Testis (tissue), 3 donors: ENCODE data around the gene MLXIPL. TPM values are rescaled to one million over a fixed set of nuclear protein-coding genes. Genes with fewer than 3 reads are reported as not detected.
"Not testable (repeated sequence)": the region's sequence is repeated elsewhere in the genome, so short reads cannot be mapped to it uniquely, and the experiment has no call there.

Experiments used
- DNase-seq: peaks from one replicate; pipeline ENCODE4 v3.0.0-alpha.2; 2019
- H3K27ac ChIP-seq, 2 donors: fragments of 200-600 bp; sonication (generic); one replicate each; pipeline ENCODE4 v1.5.1; 2019
- H3K27me3 ChIP-seq: fragments of 200-600 bp; sonication (generic); one replicate; pipeline ENCODE4 v1.5.1; 2019
- H3K36me3 ChIP-seq: fragments of 200-600 bp; sonication (generic); one replicate; pipeline ENCODE4 v1.5.1; 2017; ENCODE audit warnings: low read depth; ENCODE audit errors: missing control alignments
- H3K4me1 ChIP-seq: fragments of 200-600 bp; sonication (generic); one replicate; pipeline ENCODE4 v1.5.1; 2019
- H3K4me3 ChIP-seq, 2 donors: fragments of 200-600 bp; sonication (generic); one replicate each; pipeline ENCODE4 v1.5.1; 2017 to 2019
- H3K9me3 ChIP-seq: fragments of 200-600 bp; sonication (generic); one replicate; pipeline ENCODE4 v1.5.1; 2017
- POLR2A ChIP-seq: fragments of 450-650 bp; IDR thresholded peaks from one replicate; pipeline ENCODE4 v1.6.1; 2017; ENCODE audit warnings: antibody characterized with exemption, mild to moderate bottlenecking, moderate library complexity
- WGBS, 2 donors: methylation state at CpG; one replicate each; pipeline ENCODE4 v1.1.5; 2018; 5-methylcytosine and 5-hydroxymethylcytosine counted together
- intact Hi-C: fragments of 100-400 bp; cut with DNase I; formaldehyde crosslinking; loops from one replicate; pipeline ENCODE4 v1.15.1; 2023; ENCODE audit warnings: low total_unique reads
- polyA plus RNA-seq: library from polyadenylated mRNA; stranded (reverse); fragments of 350-450 nt; fragmentation: Illumina TruSeq; extraction: RNeasy Lipid Tissue Mini Kit (QIAGEN cat#74804); gene quantifications from one replicate; pipeline ENCODE4 v1.2.3, GENCODE V29; 2014; ENCODE audit warnings: low read depth, low replicate concordance; ENCODE audit not compliant: insufficient read depth
- total RNA-seq, 2 donors: library from RNA; depleted of rRNA; stranded (reverse); fragments of >200 nt; gene quantifications; one replicate each; pipeline ENCODE4 v1.2.3, GENCODE V29; 2016
- TF ChIP-seq, protein P1 (sequence below), 3 experiments: fragments of 450-650 bp in 2 of 3; fragments of 200-600 bp in 1 of 3; sonication (generic) in 1 of 3; IDR thresholded peaks; one replicate each; pipeline ENCODE4 v1.5.1; 2016 to 2019; ENCODE audit warnings: antibody characterized with exemption in 3 of 3, mild to moderate bottlenecking in 2 of 3, moderate library complexity in 1 of 3

MLXIPL gene
- total and polyA plus RNA-seq, 3 donors from 2014 or later, result 34.2 to 215 (median 160) TPM

DNA sequence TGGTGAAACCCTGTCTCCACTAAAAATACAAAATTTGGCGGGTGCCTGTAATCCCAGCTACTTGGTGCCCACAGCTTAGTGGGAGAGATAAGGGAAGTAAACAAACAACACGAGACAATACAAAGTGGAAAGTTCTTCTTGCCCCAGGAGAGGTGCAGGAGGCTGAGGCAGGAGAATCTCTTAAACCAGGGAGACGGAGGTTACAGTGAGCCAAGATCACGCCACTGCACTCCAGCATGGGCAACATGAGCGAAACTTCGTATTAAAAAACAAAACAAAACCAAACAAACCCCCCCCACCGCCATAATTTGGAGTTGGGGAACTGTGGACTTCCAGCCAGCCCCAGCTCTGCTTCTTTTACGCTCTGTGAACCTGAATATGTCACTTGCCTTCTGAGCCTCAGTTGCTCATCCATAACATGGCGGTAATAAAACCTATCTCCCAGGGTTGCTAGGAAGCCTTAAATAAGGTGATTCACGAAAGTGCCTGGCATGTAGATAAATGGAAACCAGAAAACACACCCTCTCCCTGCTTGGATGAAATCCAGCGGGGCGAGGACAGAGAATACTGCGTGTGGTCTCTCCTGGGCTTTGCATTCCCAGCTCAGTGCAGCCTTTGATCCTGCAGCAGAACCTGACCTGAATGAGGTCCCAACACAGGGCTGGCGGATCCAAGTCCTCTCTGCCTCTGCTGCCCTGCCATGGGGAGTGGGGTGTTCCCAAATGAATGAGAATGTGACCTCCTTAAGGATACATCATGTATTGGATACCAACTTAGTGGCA, 10.2 kb downstream of the MLXIPL start:
- peaks cover 7% of the 10 kb centered on the region for H3K4me1 ChIP-seq
- 69 to 72% methylated on average over 14 of the region's 14 CpGs for WGBS, 2 donors
- H3K9me3 ChIP-seq, result no peaks in the 10 kb centered on the region
- H3K27me3 ChIP-seq, result no peaks in the 10 kb centered on the region
- no peak overlapping the region for H3K27ac ChIP-seq
- H3K36me3 ChIP-seq, result no peaks in the 10 kb centered on the region
- DNase-seq, result no peak
- no peak for TF ChIP-seq POLR2A
- TF ChIP-seq, protein P1, sequence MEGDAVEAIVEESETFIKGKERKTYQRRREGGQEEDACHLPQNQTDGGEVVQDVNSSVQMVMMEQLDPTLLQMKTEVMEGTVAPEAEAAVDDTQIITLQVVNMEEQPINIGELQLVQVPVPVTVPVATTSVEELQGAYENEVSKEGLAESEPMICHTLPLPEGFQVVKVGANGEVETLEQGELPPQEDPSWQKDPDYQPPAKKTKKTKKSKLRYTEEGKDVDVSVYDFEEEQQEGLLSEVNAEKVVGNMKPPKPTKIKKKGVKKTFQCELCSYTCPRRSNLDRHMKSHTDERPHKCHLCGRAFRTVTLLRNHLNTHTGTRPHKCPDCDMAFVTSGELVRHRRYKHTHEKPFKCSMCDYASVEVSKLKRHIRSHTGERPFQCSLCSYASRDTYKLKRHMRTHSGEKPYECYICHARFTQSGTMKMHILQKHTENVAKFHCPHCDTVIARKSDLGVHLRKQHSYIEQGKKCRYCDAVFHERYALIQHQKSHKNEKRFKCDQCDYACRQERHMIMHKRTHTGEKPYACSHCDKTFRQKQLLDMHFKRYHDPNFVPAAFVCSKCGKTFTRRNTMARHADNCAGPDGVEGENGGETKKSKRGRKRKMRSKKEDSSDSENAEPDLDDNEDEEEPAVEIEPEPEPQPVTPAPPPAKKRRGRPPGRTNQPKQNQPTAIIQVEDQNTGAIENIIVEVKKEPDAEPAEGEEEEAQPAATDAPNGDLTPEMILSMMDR (IDR thresholded peaks at IDR 0.05), result no peak
- H3K4me3 ChIP-seq, result no peak overlapping the region
- intact Hi-C loops, result no loop called here

DNA sequence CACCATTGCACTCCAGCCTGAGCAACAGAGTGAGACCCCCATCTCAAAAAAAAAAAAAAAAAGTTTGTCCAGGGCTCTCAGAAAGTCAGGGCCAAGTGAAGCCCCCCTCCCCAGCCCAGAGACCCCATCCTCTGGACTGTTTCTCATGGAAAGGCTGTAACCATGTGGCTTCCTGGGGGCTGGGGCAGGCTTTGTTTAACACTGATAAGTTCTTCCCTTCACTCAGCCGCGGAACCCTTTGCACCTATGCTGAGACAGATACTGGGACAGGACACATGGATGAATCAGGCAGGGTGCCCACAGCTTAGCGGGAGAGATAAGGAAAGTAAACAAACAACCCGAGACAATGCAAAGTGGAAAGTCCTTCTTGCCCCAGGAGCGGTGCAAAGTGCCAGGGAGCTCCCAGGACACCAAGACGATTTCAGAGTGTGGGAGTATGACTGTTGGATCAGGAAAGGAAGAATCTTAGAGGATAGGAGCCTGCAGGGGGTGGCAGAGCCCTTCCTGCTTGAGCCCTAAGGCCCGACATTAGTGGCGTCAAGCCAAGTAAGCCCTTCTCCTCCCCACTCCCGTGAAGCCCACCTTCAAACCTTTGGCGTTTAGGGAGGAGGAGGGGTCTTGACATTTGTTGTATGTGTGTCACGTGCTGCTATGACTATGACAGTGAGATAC, 11.6 kb downstream of the MLXIPL start:
- Histone ChIP-seq H3K36me3 (no peaks in the 10 kb centered on the region), H3K9me3 (no peaks in the 10 kb centered on the region), H3K4me3 (no peak overlapping the region), H3K4me1 (peaks cover 7% of the 10 kb centered on the region), H3K27ac (no peak overlapping the region), H3K27me3 (no peaks in the 10 kb centered on the region)
- intact Hi-C loops, result no loop called here
- WGBS, 2 donors, result 28 to 41% methylated on average over 11 of the region's 11 CpGs
- no peak for TF ChIP-seq POLR2A
- TF ChIP-seq, protein P1 (IDR thresholded peaks at IDR 0.05), result no peak
- DNase-seq, result peak; percentile 77

DNA sequence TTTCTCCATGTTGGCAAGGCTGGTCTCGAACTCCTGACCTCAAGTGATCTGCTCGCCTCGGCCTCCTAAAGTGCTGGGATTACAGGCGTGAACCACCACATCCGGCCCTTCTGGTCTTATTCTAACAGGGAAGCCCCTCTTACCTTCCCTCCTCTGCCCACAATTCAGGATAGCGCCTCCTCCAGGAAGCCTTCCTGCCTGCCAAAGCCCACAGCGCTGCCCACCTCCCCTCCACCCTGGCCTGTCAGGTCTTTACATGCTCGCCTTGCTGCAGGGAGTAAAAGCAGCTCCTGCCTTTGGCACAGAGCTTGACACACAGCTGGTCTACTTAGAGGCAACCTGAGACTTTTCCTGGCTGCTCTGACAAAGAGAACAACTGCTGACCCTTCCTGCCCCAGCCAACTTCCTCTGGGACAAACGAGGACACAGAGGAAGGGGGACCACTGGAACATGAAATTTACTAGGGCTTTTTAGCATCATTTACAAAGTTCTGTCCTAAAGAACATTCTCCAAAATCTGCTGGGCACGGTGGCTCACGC, 13.2 kb downstream of the MLXIPL start:
- Histone ChIP-seq H3K4me3 (no peak overlapping the region), H3K27ac (no peak overlapping the region), H3K4me1 (peaks cover 7% of the 10 kb centered on the region), H3K27me3 (no peaks in the 10 kb centered on the region), H3K9me3 (no peaks in the 10 kb centered on the region), H3K36me3 (no peaks in the 10 kb centered on the region)
- TF ChIP-seq, protein P1 (IDR thresholded peaks at IDR 0.05), result no peak
- no peak for TF ChIP-seq POLR2A
- intact Hi-C loops, result no loop called here
- DNase-seq, result no peak
- 84 to 87% methylated on average over 11 of the region's 11 CpGs for WGBS, 2 donors

DNA sequence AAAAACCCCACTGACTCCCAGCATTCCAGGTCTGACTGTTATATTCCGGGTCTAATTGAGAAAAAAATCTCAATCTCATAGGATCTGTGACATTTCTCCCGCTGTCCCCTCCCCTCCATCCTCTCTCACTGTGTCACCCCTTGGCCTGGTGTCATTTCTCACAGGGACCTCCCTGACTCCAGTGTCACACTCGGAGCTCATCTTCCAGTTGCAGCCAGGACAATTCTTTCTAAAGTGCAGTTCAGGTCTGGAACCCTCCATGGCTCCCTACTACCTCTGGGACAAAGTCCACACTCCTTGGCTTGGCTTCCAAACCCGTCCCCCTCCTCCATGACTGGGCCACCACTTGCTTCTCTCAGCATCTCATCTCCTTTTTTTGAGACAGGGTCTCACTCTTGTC, 14.2 kb downstream of the MLXIPL start:
- peaks cover 7% of the 10 kb centered on the region for H3K4me1 ChIP-seq
- intact Hi-C loops, result no loop called here
- 83 to 84% methylated on average over 4 of the region's 4 CpGs for WGBS, 2 donors
- H3K9me3 ChIP-seq, result no peaks in the 10 kb centered on the region
- H3K4me3 ChIP-seq, result no peak overlapping the region
- no peaks in the 10 kb centered on the region for H3K27me3 ChIP-seq
- DNase-seq, result no peak
- no peaks in the 10 kb centered on the region for H3K36me3 ChIP-seq
- no peak overlapping the region for H3K27ac ChIP-seq
- no peak for TF ChIP-seq POLR2A
- TF ChIP-seq, protein P1 (IDR thresholded peaks at IDR 0.05), result no peak

DNA sequence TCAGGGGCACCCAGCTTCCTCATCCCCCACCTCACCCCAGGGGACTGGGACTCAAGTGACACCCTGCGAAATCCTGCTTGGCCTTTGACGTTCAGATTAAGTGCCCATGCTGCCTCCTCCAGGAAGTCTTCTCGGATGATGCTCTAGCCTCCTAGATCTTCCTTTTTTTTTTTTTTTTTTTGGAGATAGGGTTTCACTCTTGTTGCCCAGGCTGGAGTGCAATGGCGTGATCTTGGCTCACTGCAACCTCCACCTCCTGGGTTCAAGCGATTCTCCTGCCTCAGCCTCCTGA, 16.7 kb downstream of the MLXIPL start:
- 41 to 61% methylated on average over 5 of the region's 5 CpGs for WGBS, 2 donors
- not testable (repeated sequence) for H3K4me1 ChIP-seq, H3K36me3 ChIP-seq, H3K4me3 ChIP-seq, DNase-seq, H3K9me3 ChIP-seq, H3K27me3 ChIP-seq, H3K27ac ChIP-seq
- intact Hi-C loops, result loop anchor here (5.0 kb wide), 1 partner anchor 120 kb away; no protein-coding TSS in a partner anchor
